Measurements from ENCODE around the gene ZNRD2. TPM values are rescaled to one million over a fixed set of nuclear protein-coding genes. Genes with fewer than 3 reads are reported as not detected.

The ZNRD2 gene
- polyA plus RNA-seq, 1 experiment = 23.5 TPM

- no peak for DNase-seq (ENCODE audit: low read depth, low spot score)
- ChIA-PET CTCF (interaction anchor here (0.7 to 1.3 kb wide), 2 partner anchors 16 kb away, joined by 4 to 10 read pairs; partner anchors contain the start of gene FAM89B), POLR2A (interaction anchor here (0.7 to 1.1 kb wide), 4 partner anchors 13 to 779 kb away, joined by 3 to 5 read pairs (median 4); partner anchors contain the start of gene NEAT1)
- Histone ChIP-seq H3K4me3 (ENCODE audit: low read depth, low read length) (peak overlapping the region; percentile 71), H3K9me3 (ENCODE audit: control insufficient read depth, insufficient read depth, low read length) (peaks cover 4% of the 10 kb centered on the region; the same call in 1 of the 2 replicates), H3K27ac (ENCODE audit: low read depth, low read length) (peak overlapping the region; percentile 70), H3K27me3 (ENCODE audit: control insufficient read depth, insufficient read depth, low read length) (no peaks in the 10 kb centered on the region)
- TF ChIP-seq CTCF (IDR thresholded peaks at IDR 0.05; ENCODE audit: low read depth, low read length) = no peak
Observed at GRCh38 chr11:65556470-65557279, 13.6 kb upstream of the ZNRD2 start.

GRCh38 chr11:65557280-65558001, 12.8 kb upstream of the ZNRD2 start:
- ChIA-PET CTCF (interaction anchor here (0.7 to 1.3 kb wide), 2 partner anchors 15 to 17 kb away, joined by 4 to 10 read pairs; partner anchors contain the start of gene FAM89B), POLR2A (interaction anchor here (0.9 to 1.1 kb wide), 2 partner anchors 17 to 135 kb away, joined by 5 read pairs; partner anchors contain the start of gene NEAT1)
- Histone ChIP-seq H3K4me3 (ENCODE audit: low read depth, low read length) (peak overlapping the region; percentile 71), H3K9me3 (ENCODE audit: control insufficient read depth, insufficient read depth, low read length) (no peaks in the 10 kb centered on the region; the same call in 1 of the 2 replicates), H3K27me3 (ENCODE audit: control insufficient read depth, insufficient read depth, low read length) (no peaks in the 10 kb centered on the region), H3K27ac (ENCODE audit: low read depth, low read length) (peak overlapping the region; percentile 70)
- no peak for DNase-seq (ENCODE audit: low read depth, low spot score)
- TF ChIP-seq CTCF (IDR thresholded peaks at IDR 0.05; ENCODE audit: low read depth, low read length) = no peak

GRCh38 chr11:65558002-65558929, 12.0 kb upstream of the ZNRD2 start, which contains the start of gene LTBP3:
Gene LTBP3, minus strand, starts transcription at chr11:65558359. Its CDS starts 400 bp downstream, at chr11:65557959.
- CTCF ChIA-PET = interaction anchor here (1.3 to 1.5 kb wide), 2 partner anchors 13 to 17 kb away, joined by 3 to 5 read pairs; no protein-coding TSS in a partner anchor
- H3K27me3 ChIP-seq (ENCODE audit: control insufficient read depth, insufficient read depth, low read length) = no peaks in the 10 kb centered on the region
- peak within 1 kb of the TSS; percentile 75 for H3K27ac ChIP-seq (ENCODE audit: low read depth, low read length)
- TF ChIP-seq CTCF (IDR thresholded peaks at IDR 0.05; ENCODE audit: low read depth, low read length) = no peak
- H3K4me3 ChIP-seq (ENCODE audit: low read depth, low read length) = peak within 1 kb of the TSS; percentile 71
- DNase-seq (ENCODE audit: low read depth, low spot score) = no peak
- no peaks in the 10 kb centered on the region for H3K9me3 ChIP-seq (ENCODE audit: control insufficient read depth, insufficient read depth, low read length)
- POLR2A ChIA-PET = interaction anchor here (0.9 to 1.3 kb wide), 3 partner anchors 12 to 225 kb away, joined by 3 to 4 read pairs (median 3); partner anchors contain the start of genes DPF2, FAM89B and ZNRD2

GRCh38 chr11:65558930-65559509, 11.3 kb upstream of the ZNRD2 start:
- POLR2A ChIA-PET = interaction anchor here (0.6 to 2.3 kb wide), 5 partner anchors 11 to 302 kb away, joined by 3 to 7 read pairs (median 3); partner anchors contain the start of genes DPF2, FAM89B and ZNRD2
- no peaks in the 10 kb centered on the region for H3K9me3 ChIP-seq (ENCODE audit: control insufficient read depth, insufficient read depth, low read length)
- TF ChIP-seq CTCF (IDR thresholded peaks at IDR 0.05; ENCODE audit: low read depth, low read length) = no peak
- H3K27ac ChIP-seq (ENCODE audit: low read depth, low read length) = peak overlapping the region; percentile 75
- CTCF ChIA-PET = interaction anchor here (0.7 to 2.4 kb wide), 4 partner anchors 12 to 168 kb away, joined by 3 to 9 read pairs (median 4); no protein-coding TSS in a partner anchor
- peak overlapping the region; percentile 40 for H3K4me3 ChIP-seq (ENCODE audit: low read depth, low read length)
- H3K27me3 ChIP-seq (ENCODE audit: control insufficient read depth, insufficient read depth, low read length) = no peaks in the 10 kb centered on the region
- no peak for DNase-seq (ENCODE audit: low read depth, low spot score)

All from AG04450 (cell line).